Gastroesophageal sphincter (tissue), 3 donors: ENCODE measurements around the gene MYRIP.

ENCODE experiments used
- POLR2A ChIP-seq, 2 donors: fragments of 450-650 bp; IDR thresholded peaks; one replicate each; pipeline ENCODE4 v1.6.1; 2017; ENCODE audit warnings: antibody characterized with exemption in 2 of 2, mild to moderate bottlenecking in 2 of 2, moderate library complexity in 1 of 2
- TF ChIP-seq, protein P1 (sequence below), 4 experiments: fragments of 200-600 bp in 2 of 4; fragments of 450-650 bp in 2 of 4; sonication (generic) in 1 of 4; IDR thresholded peaks; one replicate each; pipeline ENCODE4 v1.5.1; 2017 to 2019; ENCODE audit warnings: antibody characterized with exemption in 4 of 4, mild to moderate bottlenecking in 2 of 4, moderate library complexity in 2 of 4

DNA sequence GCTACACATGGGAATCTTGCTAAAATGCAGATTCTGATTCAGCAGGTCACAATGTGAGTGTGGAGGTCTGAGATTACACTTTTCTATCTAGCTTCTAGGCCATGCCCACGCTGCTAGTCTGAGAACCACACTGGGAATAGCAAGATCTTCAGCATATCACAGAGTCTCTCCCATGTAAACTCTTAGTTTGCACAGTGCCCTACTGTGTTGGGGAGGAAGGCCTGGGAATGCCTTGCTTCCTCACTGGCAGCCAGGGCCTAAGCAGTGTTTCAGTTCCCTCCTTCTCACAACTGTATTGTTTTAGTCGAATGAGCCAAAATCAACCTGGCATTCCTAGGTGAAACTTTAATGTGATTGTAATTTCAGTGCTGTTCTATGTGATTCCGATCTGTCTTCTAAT, 320.1 kb downstream of the MYRIP start:
- TF ChIP-seq, protein P1, sequence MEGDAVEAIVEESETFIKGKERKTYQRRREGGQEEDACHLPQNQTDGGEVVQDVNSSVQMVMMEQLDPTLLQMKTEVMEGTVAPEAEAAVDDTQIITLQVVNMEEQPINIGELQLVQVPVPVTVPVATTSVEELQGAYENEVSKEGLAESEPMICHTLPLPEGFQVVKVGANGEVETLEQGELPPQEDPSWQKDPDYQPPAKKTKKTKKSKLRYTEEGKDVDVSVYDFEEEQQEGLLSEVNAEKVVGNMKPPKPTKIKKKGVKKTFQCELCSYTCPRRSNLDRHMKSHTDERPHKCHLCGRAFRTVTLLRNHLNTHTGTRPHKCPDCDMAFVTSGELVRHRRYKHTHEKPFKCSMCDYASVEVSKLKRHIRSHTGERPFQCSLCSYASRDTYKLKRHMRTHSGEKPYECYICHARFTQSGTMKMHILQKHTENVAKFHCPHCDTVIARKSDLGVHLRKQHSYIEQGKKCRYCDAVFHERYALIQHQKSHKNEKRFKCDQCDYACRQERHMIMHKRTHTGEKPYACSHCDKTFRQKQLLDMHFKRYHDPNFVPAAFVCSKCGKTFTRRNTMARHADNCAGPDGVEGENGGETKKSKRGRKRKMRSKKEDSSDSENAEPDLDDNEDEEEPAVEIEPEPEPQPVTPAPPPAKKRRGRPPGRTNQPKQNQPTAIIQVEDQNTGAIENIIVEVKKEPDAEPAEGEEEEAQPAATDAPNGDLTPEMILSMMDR (IDR thresholded peaks at IDR 0.05): no peak
- TF ChIP-seq POLR2A (IDR thresholded peaks at IDR 0.05): no peak
